Activated naive CD8-positive, alpha-beta T cell treated with anti-CD3 and anti-CD28 coated beads, Interleukin-2, amount 10 ng/mL, durations not matched to agents 7 days and 5 days (primary cell): ENCODE data around the gene CHN2. TPM values are rescaled to one million over a fixed set of nuclear protein-coding genes. Genes with fewer than 3 reads are reported as not detected.

ENCODE experiments used
- ATAC-seq: fragments of 150-1000 bp; cut with Tn5 transposase; one replicate; pipeline ENCODE4 v1.10.0; 2021; ENCODE audit warnings: low read depth, moderate library complexity
- POLR2A ChIA-PET: fragments of 350-600 bp; sonication (Branson Sonifier 250); formaldehyde crosslinking; loops from one replicate; lab custom pipeline; 2021; ENCODE audit warnings: antibody characterized with exemption; lab: Charles Lee
- DNase-seq: peaks from one replicate; pipeline ENCODE4 v3.0.0; 2021
- H3K27ac Mint-ChIP-seq: one replicate; pipeline ENCODE4 v1.8.0; 2022; ENCODE audit warnings: mild to moderate bottlenecking, mixed read lengths
- H3K27me3 Mint-ChIP-seq: one replicate; pipeline ENCODE4 v1.8.0; 2022; ENCODE audit warnings: mild to moderate bottlenecking, moderate library complexity, mixed read lengths
- H3K36me3 Mint-ChIP-seq: one replicate; pipeline ENCODE4 v1.8.0; 2021; ENCODE audit warnings: mild to moderate bottlenecking, mixed read lengths
- H3K4me1 Mint-ChIP-seq: one replicate; pipeline ENCODE4 v1.8.0; 2021; ENCODE audit warnings: mixed read lengths
- H3K4me3 Mint-ChIP-seq: one replicate; pipeline ENCODE4 v1.8.0; 2022; ENCODE audit warnings: mild to moderate bottlenecking, moderate library complexity, mixed read lengths
- H3K9me3 Mint-ChIP-seq: one replicate; pipeline ENCODE4 v1.8.0; 2021; ENCODE audit warnings: mixed read lengths
- total RNA-seq, 2 experiments: library from RNA; stranded (reverse); gene quantifications; one replicate each; pipeline ENCODE4 v1.2.3, GENCODE V29; 2021

The CHN2 gene
- total RNA-seq, 2 experiments from 2014 or later, result 6.5 to 7.2 TPM

GRCh38 chr7:29328811-29329210, 134.2 kb downstream of the CHN2 start:
- Mint-ChIP-seq H3K9me3 (no peaks in the 10 kb centered on the region), H3K27ac (no peak overlapping the region), H3K4me3 (no peak overlapping the region), H3K27me3 (peaks cover 2% of the 10 kb centered on the region), H3K36me3 (no peaks in the 10 kb centered on the region), H3K4me1 (no peaks in the 10 kb centered on the region)
- no peak for DNase-seq
- POLR2A ChIA-PET, result no interaction called here
- ATAC-seq, result no peak

GRCh38 chr7:29329686-29330085, 135.1 kb downstream of the CHN2 start:
- H3K27ac Mint-ChIP-seq, result no peak overlapping the region
- ATAC-seq (no peak), DNase-seq (no peak)
- H3K4me3 Mint-ChIP-seq, result no peak overlapping the region
- POLR2A ChIA-PET, result no interaction called here
- no peaks in the 10 kb centered on the region for H3K36me3 Mint-ChIP-seq
- peaks cover 2% of the 10 kb centered on the region for H3K27me3 Mint-ChIP-seq
- H3K9me3 Mint-ChIP-seq, result no peaks in the 10 kb centered on the region
- no peaks in the 10 kb centered on the region for H3K4me1 Mint-ChIP-seq

GRCh38 chr7:29330136-29330535, 135.6 kb downstream of the CHN2 start:
- no peak for ATAC-seq
- Mint-ChIP-seq H3K4me3 (no peak overlapping the region), H3K36me3 (no peaks in the 10 kb centered on the region), H3K27me3 (peaks cover 2% of the 10 kb centered on the region), H3K9me3 (no peaks in the 10 kb centered on the region), H3K27ac (no peak overlapping the region), H3K4me1 (no peaks in the 10 kb centered on the region)
- POLR2A ChIA-PET, result no interaction called here
- DNase-seq, result no peak

- Mint-ChIP-seq H3K27me3 (peaks cover 2% of the 10 kb centered on the region), H3K36me3 (no peaks in the 10 kb centered on the region), H3K4me3 (no peak overlapping the region), H3K4me1 (peaks cover 4% of the 10 kb centered on the region), H3K27ac (no peak overlapping the region), H3K9me3 (no peaks in the 10 kb centered on the region)
- POLR2A ChIA-PET, result no interaction called here
- DNase-seq (no peak), ATAC-seq (no peak)
Observed at GRCh38 chr7:29331163-29331562, 136.6 kb downstream of the CHN2 start.

GRCh38 chr7:29332042-29332811, 137.7 kb downstream of the CHN2 start:
- no peak for DNase-seq
- peaks cover 10% of the 10 kb centered on the region for H3K4me1 Mint-ChIP-seq
- H3K27me3 Mint-ChIP-seq, result peaks cover 2% of the 10 kb centered on the region
- POLR2A ChIA-PET, result no interaction called here
- H3K9me3 Mint-ChIP-seq, result no peaks in the 10 kb centered on the region
- no peaks in the 10 kb centered on the region for H3K36me3 Mint-ChIP-seq
- ATAC-seq, result no peak
- H3K27ac Mint-ChIP-seq, result no peak overlapping the region
- no peak overlapping the region for H3K4me3 Mint-ChIP-seq

- H3K4me3 Mint-ChIP-seq, result no peak overlapping the region
- no peaks in the 10 kb centered on the region for H3K9me3 Mint-ChIP-seq
- no peaks in the 10 kb centered on the region for H3K36me3 Mint-ChIP-seq
- ATAC-seq (no peak), DNase-seq (no peak)
- POLR2A ChIA-PET, result no interaction called here
- H3K4me1 Mint-ChIP-seq, result peaks cover 19% of the 10 kb centered on the region
- H3K27me3 Mint-ChIP-seq, result peaks cover 2% of the 10 kb centered on the region
- H3K27ac Mint-ChIP-seq, result no peak overlapping the region
Observed at GRCh38 chr7:29332875-29333855, 138.6 kb downstream of the CHN2 start.

- POLR2A ChIA-PET, result no interaction called here
- Mint-ChIP-seq H3K4me3 (no peak overlapping the region), H3K36me3 (no peaks in the 10 kb centered on the region), H3K4me1 (peaks cover 20% of the 10 kb centered on the region), H3K27ac (no peak overlapping the region), H3K27me3 (peaks cover 2% of the 10 kb centered on the region), H3K9me3 (no peaks in the 10 kb centered on the region)
- DNase-seq (no peak), ATAC-seq (no peak)
Observed at GRCh38 chr7:29335188-29336083, 140.9 kb downstream of the CHN2 start.

GRCh38 chr7:29337546-29338116, 143.1 kb downstream of the CHN2 start:
- Mint-ChIP-seq H3K4me1 (peaks cover 20% of the 10 kb centered on the region), H3K27me3 (peaks cover 2% of the 10 kb centered on the region), H3K27ac (peak overlapping the region; percentile 90), H3K36me3 (no peaks in the 10 kb centered on the region), H3K9me3 (no peaks in the 10 kb centered on the region), H3K4me3 (peak overlapping the region; percentile 80)
- no peak for DNase-seq
- POLR2A ChIA-PET, result interaction anchor here (0.6 to 1.1 kb wide), 2 partner anchors 70 to 142 kb away, joined by 3 to 5 read pairs; no protein-coding TSS in a partner anchor
- peak; percentile 94 for ATAC-seq

GRCh38 chr7:29340696-29341095, 146.1 kb downstream of the CHN2 start:
- POLR2A ChIA-PET, result no interaction called here
- H3K4me3 Mint-ChIP-seq, result no peak overlapping the region
- ATAC-seq (no peak), DNase-seq (no peak)
- no peaks in the 10 kb centered on the region for H3K9me3 Mint-ChIP-seq
- no peak overlapping the region for H3K27ac Mint-ChIP-seq
- H3K27me3 Mint-ChIP-seq, result no peaks in the 10 kb centered on the region
- peaks cover 17% of the 10 kb centered on the region for H3K4me1 Mint-ChIP-seq
- no peaks in the 10 kb centered on the region for H3K36me3 Mint-ChIP-seq

GRCh38 chr7:29341156-29341555, 146.6 kb downstream of the CHN2 start:
- Mint-ChIP-seq H3K4me1 (peaks cover 16% of the 10 kb centered on the region), H3K4me3 (no peak overlapping the region), H3K9me3 (no peaks in the 10 kb centered on the region), H3K27me3 (no peaks in the 10 kb centered on the region), H3K27ac (no peak overlapping the region), H3K36me3 (no peaks in the 10 kb centered on the region)
- DNase-seq (no peak), ATAC-seq (no peak)
- POLR2A ChIA-PET, result no interaction called here

- DNase-seq (no peak), ATAC-seq (no peak)
- H3K4me3 Mint-ChIP-seq, result no peak overlapping the region
- peaks cover 5% of the 10 kb centered on the region for H3K27me3 Mint-ChIP-seq
- POLR2A ChIA-PET, result interaction anchor here (0.5 kb wide), 1 partner anchor 159 kb away, joined by 4 read pairs; no protein-coding TSS in a partner anchor
- H3K36me3 Mint-ChIP-seq, result no peaks in the 10 kb centered on the region
- no peaks in the 10 kb centered on the region for H3K9me3 Mint-ChIP-seq
- H3K4me1 Mint-ChIP-seq, result peaks cover 4% of the 10 kb centered on the region
- H3K27ac Mint-ChIP-seq, result no peak overlapping the region
Observed at GRCh38 chr7:29342761-29343160, 148.2 kb downstream of the CHN2 start.

GRCh38 chr7:29343399-29343798, 148.8 kb downstream of the CHN2 start:
- peaks cover 6% of the 10 kb centered on the region for H3K27me3 Mint-ChIP-seq
- no peaks in the 10 kb centered on the region for H3K4me1 Mint-ChIP-seq
- DNase-seq (no peak), ATAC-seq (peak; percentile 84)
- no peak overlapping the region for H3K4me3 Mint-ChIP-seq
- H3K9me3 Mint-ChIP-seq, result no peaks in the 10 kb centered on the region
- H3K36me3 Mint-ChIP-seq, result no peaks in the 10 kb centered on the region
- POLR2A ChIA-PET, result no interaction called here
- no peak overlapping the region for H3K27ac Mint-ChIP-seq
